ENCODE data around the gene HDAC1. TPM values are rescaled to one million over a fixed set of nuclear protein-coding genes. Genes with fewer than 3 reads are reported as not detected.

HDAC1 gene
- total and polyA plus RNA-seq, 2 of the 8 experiments (the other 6 are each of a cell fraction or from before 2014, with no cell fraction given): 111 to 125 TPM

DNA sequence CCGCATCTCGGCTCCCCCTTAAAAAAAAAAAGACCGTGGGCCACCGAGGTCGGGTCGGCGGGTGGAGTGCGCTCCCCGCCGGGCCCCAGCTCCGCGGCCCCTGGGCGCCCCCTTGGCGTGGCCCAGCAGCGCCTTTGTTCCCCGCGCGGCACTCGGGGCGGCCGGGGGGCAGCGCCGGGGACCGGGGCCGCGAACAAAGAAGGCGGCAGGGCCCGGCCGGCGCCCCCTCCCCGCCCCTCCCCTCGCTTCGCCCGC, 43.6 kb downstream of the HDAC1 start:
- Histone ChIP-seq H3K23me2 (ENCODE audit: low read depth, low read length) (peaks cover 10% of the 10 kb centered on the region; the same call in 1 of the 2 replicates), H2BK5ac (ENCODE audit: low read depth, low read length) (no peak overlapping the region; the same call in 1 of the 2 replicates), H3K4me1 (replicated peaks in 1 of 4; ENCODE audit: control insufficient read depth in 3 of 4, insufficient read depth in 4 of 4, low read length in 3 of 4) (peaks cover 5 to 34% (median 25%) of the 10 kb centered on the region in 4 experiments), H3K4me3 (ENCODE audit: extremely low read depth in 1 of 4, insufficient read depth in 2 of 4, low read depth in 3 of 4, low read length in 4 of 4) (peak overlapping the region; percentile 92 to 94 (median 93)), H2AK5ac (ENCODE audit: low read depth, low read length) (no peak overlapping the region), H2BK15ac (ENCODE audit: low read length) (no peak overlapping the region), H3K9me3 (ENCODE audit: insufficient read depth in 2 of 2, low read depth in 1 of 2, low read length in 1 of 2) (no peaks in the 10 kb centered on the region), H3K14ac (ENCODE audit: insufficient read length) (no peak overlapping the region), H3K79me1 (ENCODE audit: low read depth, low read length) (peaks cover 2% of the 10 kb centered on the region; the same call in 1 of the 2 replicates), H2BK12ac (ENCODE audit: low read depth, low read length) (no peak overlapping the region), H3K18ac (ENCODE audit: extremely low read depth, low read length) (no peak overlapping the region), H3K36me3 (ENCODE audit: control insufficient read depth in 2 of 4, insufficient read depth in 4 of 4, low read length in 3 of 4) (peaks cover 12 to 45% (median 19%) of the 10 kb centered on the region in 4 experiments; a peak in 6 of 8 replicates), H3K4me2 (ENCODE audit: insufficient read depth in 1 of 2, low read depth in 2 of 2, low read length in 2 of 2) (peak overlapping the region; percentile 83 to 93; a peak in 3 of 4 replicates), H3K79me2 (ENCODE audit: control insufficient read depth in 1 of 2, insufficient read depth in 2 of 2, low read length in 2 of 2) (peaks cover 4 to 21% of the 10 kb centered on the region in 2 experiments; a peak in 3 of 4 replicates), H3K9ac (replicated peaks in 1 of 4; ENCODE audit: extremely low read depth in 1 of 4, low read depth in 3 of 4, low read length in 3 of 4) (peak overlapping the region; percentile 86 to 98 (median 89)), H4K91ac (replicated peaks; ENCODE audit: insufficient read length, low read length) (no peak overlapping the region), H3K56ac (replicated peaks; ENCODE audit: insufficient read length, low read depth, low read length) (peak overlapping the region; percentile 20), H4K8ac (ENCODE audit: extremely low read depth, insufficient read depth, low read length) (peak overlapping the region; percentile 98), H4K20me1 (replicated peaks in 1 of 2; ENCODE audit: control insufficient read depth in 1 of 2, insufficient read depth in 2 of 2, low read length in 2 of 2) (peaks cover 9 to 18% of the 10 kb centered on the region in 2 experiments), H2AFZ (ENCODE audit: low read length) (no peak overlapping the region), H3K27me3 (replicated peaks in 1 of 4; ENCODE audit: control insufficient read depth in 3 of 4, extremely low read depth in 1 of 4, insufficient read depth in 3 of 4, low read length in 3 of 4) (peaks cover 0 to 7% (median 2%) of the 10 kb centered on the region in 4 experiments; a peak in 4 of 7 replicates), H2BK20ac (ENCODE audit: low read length) (no peak overlapping the region), H3K23ac (ENCODE audit: insufficient read length) (no peak overlapping the region), H3K4ac (replicated peaks; ENCODE audit: insufficient read length, low read depth, low read length) (no peak overlapping the region), H4K5ac (ENCODE audit: insufficient read length, low read depth, low read length) (no peak overlapping the region), H2BK120ac (replicated peaks; ENCODE audit: low read depth, low read length) (no peak overlapping the region), H3K27ac (ENCODE audit: low read depth, low read length) (peak overlapping the region; percentile 92; the same call in 1 of the 2 replicates)
- ChIA-PET CTCF (ENCODE audit: partially characterized antibody) (interaction anchor here (0.7 kb wide), 1 partner anchor 16 kb away, joined by 4 read pairs; no protein-coding TSS in a partner anchor), POLR2A (ENCODE audit: partially characterized antibody) (interaction anchor here (0.7 to 13.4 kb wide), 32 partner anchors 8 to 631 kb away, joined by 3 to 321 read pairs (median 5); partner anchors contain the start of genes CCDC28B, COL16A1, FAM167B and FAM229A)
- no peak for FAIRE-seq
- DNase-seq (ENCODE audit: low read depth in 1 of 2, low spot score in 2 of 2): no peak
- WGBS, 2 experiments (ENCODE audit: extremely low coverage in 1 of 2, insufficient coverage in 1 of 2, insufficient read length in 1 of 2, insufficient replicate concordance in 2 of 2, low coverage in 1 of 2, low lambda C conversion rate in 2 of 2, missing lambda C conversion rate in 1 of 2): no CpG with 5 or more reads among the region's 34 CpGs
- TF ChIP-seq TCF12 (IDR thresholded peaks at IDR 0.05; ENCODE audit: low read depth, low read length): no peak
- TF ChIP-seq POLR2AphosphoS5 (IDR thresholded peaks at IDR 0.05; ENCODE audit: low read depth, low read length): no peak
- TF ChIP-seq, protein P1, sequence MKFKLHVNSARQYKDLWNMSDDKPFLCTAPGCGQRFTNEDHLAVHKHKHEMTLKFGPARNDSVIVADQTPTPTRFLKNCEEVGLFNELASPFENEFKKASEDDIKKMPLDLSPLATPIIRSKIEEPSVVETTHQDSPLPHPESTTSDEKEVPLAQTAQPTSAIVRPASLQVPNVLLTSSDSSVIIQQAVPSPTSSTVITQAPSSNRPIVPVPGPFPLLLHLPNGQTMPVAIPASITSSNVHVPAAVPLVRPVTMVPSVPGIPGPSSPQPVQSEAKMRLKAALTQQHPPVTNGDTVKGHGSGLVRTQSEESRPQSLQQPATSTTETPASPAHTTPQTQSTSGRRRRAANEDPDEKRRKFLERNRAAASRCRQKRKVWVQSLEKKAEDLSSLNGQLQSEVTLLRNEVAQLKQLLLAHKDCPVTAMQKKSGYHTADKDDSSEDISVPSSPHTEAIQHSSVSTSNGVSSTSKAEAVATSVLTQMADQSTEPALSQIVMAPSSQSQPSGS (IDR thresholded peaks at IDR 0.05; ENCODE audit: low read length): no peak
- no peak for TF ChIP-seq JUND (IDR thresholded peaks at IDR 0.05; ENCODE audit: low read length)
- no peak for TF ChIP-seq RFX5 (IDR thresholded peaks at IDR 0.05; ENCODE audit: borderline replicate concordance, low read depth, low read length)
- TF ChIP-seq BACH1 (IDR thresholded peaks at IDR 0.05; ENCODE audit: low read length): no peak
- no peak for TF ChIP-seq SIRT6 (IDR thresholded peaks at IDR 0.05; ENCODE audit: low read length)
- TF ChIP-seq POLR2A (IDR thresholded peaks at IDR 0.05; ENCODE audit: control extremely low read depth in 1 of 2, low read depth in 2 of 2, low read length in 2 of 2): no peak
- TF ChIP-seq, protein P2, sequence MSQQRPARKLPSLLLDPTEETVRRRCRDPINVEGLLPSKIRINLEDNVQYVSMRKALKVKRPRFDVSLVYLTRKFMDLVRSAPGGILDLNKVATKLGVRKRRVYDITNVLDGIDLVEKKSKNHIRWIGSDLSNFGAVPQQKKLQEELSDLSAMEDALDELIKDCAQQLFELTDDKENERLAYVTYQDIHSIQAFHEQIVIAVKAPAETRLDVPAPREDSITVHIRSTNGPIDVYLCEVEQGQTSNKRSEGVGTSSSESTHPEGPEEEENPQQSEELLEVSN (IDR thresholded peaks at IDR 0.05): no peak
- TF ChIP-seq ASH2L (IDR thresholded peaks at IDR 0.05; ENCODE audit: low read length): no peak
- no peak for TF ChIP-seq CBX8 (IDR thresholded peaks at IDR 0.05; ENCODE audit: borderline replicate concordance, low read depth, low read length)
- TF ChIP-seq JUN (IDR thresholded peaks at IDR 0.05; ENCODE audit: low read depth, low read length): no peak
- TF ChIP-seq SP2 (IDR thresholded peaks at IDR 0.05; ENCODE audit: low read length): no peak
